Measurements from ENCODE around the gene STX16. TPM values are rescaled to one million over a fixed set of nuclear protein-coding genes. Genes with fewer than 3 reads are reported as not detected.

Gene STX16, protein sequence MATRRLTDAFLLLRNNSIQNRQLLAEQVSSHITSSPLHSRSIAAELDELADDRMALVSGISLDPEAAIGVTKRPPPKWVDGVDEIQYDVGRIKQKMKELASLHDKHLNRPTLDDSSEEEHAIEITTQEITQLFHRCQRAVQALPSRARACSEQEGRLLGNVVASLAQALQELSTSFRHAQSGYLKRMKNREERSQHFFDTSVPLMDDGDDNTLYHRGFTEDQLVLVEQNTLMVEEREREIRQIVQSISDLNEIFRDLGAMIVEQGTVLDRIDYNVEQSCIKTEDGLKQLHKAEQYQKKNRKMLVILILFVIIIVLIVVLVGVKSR
- total RNA-seq = 100 to 1,000 TPM in 1 of 4 donors, 10 to 100 TPM in 3; 70.2 to 148 (median 85.9) TPM

DNA sequence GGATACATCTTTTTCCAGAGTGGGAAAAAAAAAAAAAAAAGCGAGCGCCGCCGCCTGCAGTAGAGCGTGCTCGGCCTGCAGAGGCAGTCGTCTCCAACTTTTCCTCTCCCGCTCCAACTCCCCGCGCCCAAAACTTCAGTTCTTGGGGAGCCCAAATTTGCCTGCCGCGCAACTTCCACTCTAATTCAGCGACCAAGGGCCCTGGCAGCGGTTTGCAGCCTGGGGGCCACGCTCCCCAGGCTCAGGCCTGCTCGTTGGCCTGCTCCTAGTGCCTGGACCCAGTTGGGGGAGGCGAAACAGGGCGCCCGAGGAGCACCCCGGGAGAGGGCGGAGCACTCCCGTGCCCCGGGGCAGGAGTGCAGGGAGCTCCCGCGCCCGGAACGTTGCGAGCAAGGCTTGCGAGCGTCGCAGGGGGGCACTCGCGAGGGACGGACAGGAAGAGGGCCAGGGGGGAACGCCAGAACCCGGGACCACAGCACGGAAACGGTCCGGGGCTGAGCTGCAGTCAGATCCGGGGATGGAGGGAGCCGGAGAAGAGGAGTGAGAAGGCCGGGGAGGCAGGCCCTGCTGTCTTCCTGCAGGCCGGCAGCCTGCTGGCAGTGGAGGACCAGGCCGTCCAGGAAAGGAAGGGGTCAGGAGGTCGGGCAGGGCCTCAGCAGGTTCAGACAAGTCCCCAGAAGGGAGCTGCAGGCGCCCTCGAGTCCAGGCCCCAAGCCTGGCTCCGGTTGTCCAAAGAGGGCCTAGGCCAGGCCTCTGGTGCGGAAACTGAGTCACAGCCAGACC is at the start of gene STX16:
Gene STX16, plus strand, starts transcription at position 508 of the 783 bp plus-strand sequence. CDS start 724 bp downstream, outside the sequence.
- Histone ChIP-seq H3K4me3 (peak within 1 kb of the TSS; percentile 79 to 96 (median 86)), H3K27me3 (no peaks in the 10 kb centered on the region), H3K4me1 (peaks cover 0 to 58% (median 19%) of the 10 kb centered on the region in 4 donors), H3K9me3 (no peaks in the 10 kb centered on the region), H3K27ac (peak within 1 kb of the TSS; percentile 85 to 95 (median 88)), H3K36me3 (no peaks in the 10 kb centered on the region)
- DNase-seq (ENCODE audit: low spot score in 2 of 2) = peak; percentile 69 to 81
- 0 to 1% methylated on average over 46 to 48 of the region's 49 CpGs for WGBS, 2 donors
- TF ChIP-seq POLR2A (IDR thresholded peaks at IDR 0.05) (peak; percentile 28 to 57), EP300 (IDR thresholded peaks at IDR 0.05) (peak in 1 of 2 donors; percentile 91)
- TF ChIP-seq, protein P1, sequence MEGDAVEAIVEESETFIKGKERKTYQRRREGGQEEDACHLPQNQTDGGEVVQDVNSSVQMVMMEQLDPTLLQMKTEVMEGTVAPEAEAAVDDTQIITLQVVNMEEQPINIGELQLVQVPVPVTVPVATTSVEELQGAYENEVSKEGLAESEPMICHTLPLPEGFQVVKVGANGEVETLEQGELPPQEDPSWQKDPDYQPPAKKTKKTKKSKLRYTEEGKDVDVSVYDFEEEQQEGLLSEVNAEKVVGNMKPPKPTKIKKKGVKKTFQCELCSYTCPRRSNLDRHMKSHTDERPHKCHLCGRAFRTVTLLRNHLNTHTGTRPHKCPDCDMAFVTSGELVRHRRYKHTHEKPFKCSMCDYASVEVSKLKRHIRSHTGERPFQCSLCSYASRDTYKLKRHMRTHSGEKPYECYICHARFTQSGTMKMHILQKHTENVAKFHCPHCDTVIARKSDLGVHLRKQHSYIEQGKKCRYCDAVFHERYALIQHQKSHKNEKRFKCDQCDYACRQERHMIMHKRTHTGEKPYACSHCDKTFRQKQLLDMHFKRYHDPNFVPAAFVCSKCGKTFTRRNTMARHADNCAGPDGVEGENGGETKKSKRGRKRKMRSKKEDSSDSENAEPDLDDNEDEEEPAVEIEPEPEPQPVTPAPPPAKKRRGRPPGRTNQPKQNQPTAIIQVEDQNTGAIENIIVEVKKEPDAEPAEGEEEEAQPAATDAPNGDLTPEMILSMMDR (IDR thresholded peaks at IDR 0.05) = peak; percentile 45 to 89 (median 56)

DNA sequence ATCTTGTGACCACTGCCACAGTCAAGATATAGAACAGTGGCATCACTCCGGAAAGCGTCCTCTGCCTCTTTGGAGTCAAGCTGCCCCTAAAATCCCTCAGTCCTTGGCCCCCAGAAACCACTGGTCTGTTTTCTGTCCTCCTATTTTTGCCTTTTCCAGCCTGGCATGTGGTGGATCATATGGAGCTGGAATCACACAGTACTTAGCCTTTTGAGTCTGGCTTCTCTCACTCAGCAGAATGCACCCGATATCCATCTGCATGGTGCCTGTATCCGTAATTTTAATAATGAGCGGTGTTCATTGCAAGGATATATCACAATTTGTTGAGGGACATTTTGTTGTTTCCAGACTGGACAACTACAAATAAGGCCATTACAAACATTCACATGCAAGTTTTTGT is 49.0 kb upstream of the STX16 start:
- Histone ChIP-seq H3K36me3 (no peaks in the 10 kb centered on the region), H3K27me3 (no peaks in the 10 kb centered on the region), H3K4me3 (no peak overlapping the region), H3K4me1 (peaks cover 0 to 17% (median 0%) of the 10 kb centered on the region in 4 donors), H3K27ac (no peak overlapping the region), H3K9me3 (peaks cover 0 to 6% (median 0%) of the 10 kb centered on the region in 4 donors)
- 94 to 95% methylated on average over 5 of the region's 5 CpGs for WGBS, 2 donors
- TF ChIP-seq EP300 (IDR thresholded peaks at IDR 0.05) (no peak), POLR2A (IDR thresholded peaks at IDR 0.05) (no peak)
- TF ChIP-seq, protein P1 (IDR thresholded peaks at IDR 0.05) = no peak
- DNase-seq (ENCODE audit: low spot score in 2 of 2) = no peak

DNA sequence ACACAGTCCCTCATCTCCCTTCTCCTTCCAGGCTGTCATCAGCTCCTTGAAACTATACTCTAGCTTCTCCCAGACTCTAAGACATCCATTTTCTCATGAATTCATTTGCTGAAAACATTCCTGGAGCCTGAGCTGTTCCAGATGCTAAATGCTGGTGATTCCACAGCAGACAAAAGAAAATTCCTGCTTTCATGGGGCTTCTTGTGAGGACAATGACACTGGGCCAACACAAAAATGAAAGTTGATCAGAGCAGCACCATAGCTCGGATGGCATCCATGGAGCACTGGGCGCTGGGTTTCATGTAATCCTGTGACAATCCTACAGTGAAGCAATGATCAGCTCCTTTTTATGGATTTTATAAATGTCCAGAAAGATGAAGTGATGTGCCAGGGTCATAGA is 47.4 kb upstream of the STX16 start:
- WGBS, 2 donors = 67 to 76% methylated on average over 2 of the region's 2 CpGs

DNA sequence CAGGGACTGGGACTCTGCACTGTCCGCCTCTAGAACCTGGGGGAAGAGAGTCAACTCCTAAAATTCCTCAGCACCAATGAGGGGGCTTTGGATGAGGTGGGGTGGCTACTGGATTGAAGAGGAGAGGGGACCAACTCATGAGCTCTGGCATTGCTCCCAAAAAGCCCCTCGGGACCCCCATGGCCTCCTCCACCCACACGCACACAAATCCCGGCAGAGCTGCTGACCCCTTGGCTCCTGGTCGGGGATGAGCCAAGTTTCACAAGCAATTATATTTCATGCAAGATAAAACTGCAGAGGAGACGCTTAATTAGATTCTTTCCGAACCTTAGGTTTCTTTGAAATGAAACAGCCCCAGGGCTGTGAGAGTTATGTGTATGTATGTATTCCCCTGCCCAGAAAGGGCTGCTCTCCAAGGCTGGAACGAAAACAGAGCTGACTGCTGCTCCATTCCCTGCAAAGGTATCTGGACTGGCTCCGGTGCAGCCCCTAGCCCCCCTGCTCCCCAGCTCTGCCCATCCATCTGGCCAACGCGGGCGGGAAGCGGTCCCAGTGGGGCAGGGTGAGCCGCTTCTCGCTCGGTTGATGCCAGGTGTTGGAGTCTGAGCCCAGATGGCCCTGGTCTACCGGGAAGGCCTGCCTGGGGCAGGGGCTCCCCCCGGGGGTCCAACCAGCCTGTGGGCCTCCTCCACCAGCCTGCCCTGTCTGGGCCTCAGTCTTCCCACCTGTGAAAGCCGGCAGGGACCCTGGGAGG is 46.8 kb upstream of the STX16 start:
- H3K9me3 ChIP-seq = peaks cover 0 to 6% (median 0%) of the 10 kb centered on the region in 4 donors
- H3K27ac ChIP-seq = no peak overlapping the region
- no peak for DNase-seq (ENCODE audit: low spot score in 2 of 2)

More for the DNA sequence above, 47.4 kb upstream of the STX16 start:
- TF ChIP-seq POLR2A (IDR thresholded peaks at IDR 0.05) = no peak
- no peak for TF ChIP-seq EP300 (IDR thresholded peaks at IDR 0.05)
- TF ChIP-seq, protein P1 (IDR thresholded peaks at IDR 0.05) = no peak
- no peak overlapping the region for H3K4me3 ChIP-seq
- H3K36me3 ChIP-seq = no peaks in the 10 kb centered on the region
- H3K27me3 ChIP-seq = no peaks in the 10 kb centered on the region
- peaks cover 0 to 6% (median 0%) of the 10 kb centered on the region in 4 donors for H3K9me3 ChIP-seq
- DNase-seq (ENCODE audit: low spot score in 2 of 2) = no peak
- no peak overlapping the region for H3K27ac ChIP-seq
- H3K4me1 ChIP-seq = peaks cover 0 to 4% (median 0%) of the 10 kb centered on the region in 4 donors

More for the DNA sequence above, 46.8 kb upstream of the STX16 start:
- TF ChIP-seq EP300 (IDR thresholded peaks at IDR 0.05) (no peak), POLR2A (IDR thresholded peaks at IDR 0.05) (no peak)
- TF ChIP-seq, protein P1 (IDR thresholded peaks at IDR 0.05) = no peak
- peaks cover 0 to 4% (median 0%) of the 10 kb centered on the region in 4 donors for H3K4me1 ChIP-seq
- no peaks in the 10 kb centered on the region for H3K27me3 ChIP-seq
- no peaks in the 10 kb centered on the region for H3K36me3 ChIP-seq
- 44% methylated on average over 9 to 10 of the region's 19 CpGs for WGBS, 2 donors
- H3K4me3 ChIP-seq = no peak overlapping the region

Data from tibial nerve (tissue), 4 donors.